HFF-Myc (cell line): Measurements from ENCODE around the gene ZNF322.

ENCODE experiments used
- DNase-seq: peaks from one replicate; pipeline ENCODE4 v3.0.0-alpha.2; 2011; ENCODE audit warnings: low read depth; ENCODE audit errors: extremely low read depth
- H3K4me3 ChIP-seq: replicated peaks from 2 replicates; pipeline ENCODE4 v1.5.1; 2011; ENCODE audit warnings: low read depth, mild to moderate bottlenecking, control low read depth, low read length
- CTCF ChIP-seq: IDR thresholded peaks from 2 replicates; pipeline ENCODE4 v1.5.1; 2012; ENCODE audit warnings: mild to moderate bottlenecking, low read depth, low read length, control low read depth; ENCODE audit errors: missing control alignments

Gene ZNF322

DNA sequence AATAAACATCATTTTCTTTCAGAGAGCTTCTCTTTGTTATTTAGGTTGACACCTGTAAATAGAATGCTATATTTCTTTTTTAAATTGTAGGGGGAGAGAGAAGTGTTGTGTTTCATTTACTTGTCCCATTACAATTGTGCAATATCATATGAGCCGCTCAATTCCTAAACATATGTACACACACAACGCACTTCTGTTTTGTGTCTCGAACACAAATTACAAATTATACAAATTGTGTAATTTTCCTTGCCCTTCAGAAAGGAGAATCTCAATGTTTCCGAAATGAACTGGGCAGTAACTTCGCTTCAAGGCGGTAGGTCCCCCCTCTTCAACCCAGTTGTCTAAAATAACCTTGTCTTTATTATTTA is 65.4 kb downstream of the ZNF322 start:
- no peak for DNase-seq
- peak overlapping the region; percentile 14 for H3K4me3 ChIP-seq
- TF ChIP-seq CTCF: no peak

GRCh38 chr6:26593278-26594130 is 66.0 kb downstream of the ZNF322 start:
- no peak overlapping the region; the same call in 1 of the 2 replicates for H3K4me3 ChIP-seq
- TF ChIP-seq CTCF: no peak
- DNase-seq: no peak

GRCh38 chr6:26592649-26593048 is 66.9 kb downstream of the ZNF322 start:
- DNase-seq: no peak
- no peak overlapping the region for H3K4me3 ChIP-seq
- TF ChIP-seq CTCF: no peak

- no peak for TF ChIP-seq CTCF
- no peak overlapping the region for H3K4me3 ChIP-seq
- no peak for DNase-seq
Measured at GRCh38 chr6:26588965-26589364, 70.6 kb downstream of the ZNF322 start.
